ENCODE data around the gene BRIP1. TPM values are rescaled to one million over a fixed set of nuclear protein-coding genes. Genes with fewer than 3 reads are reported as not detected.

Gene BRIP1
- total RNA-seq, 2 donors from 2014 or later: 24.2 to 25.5 TPM

DNA sequence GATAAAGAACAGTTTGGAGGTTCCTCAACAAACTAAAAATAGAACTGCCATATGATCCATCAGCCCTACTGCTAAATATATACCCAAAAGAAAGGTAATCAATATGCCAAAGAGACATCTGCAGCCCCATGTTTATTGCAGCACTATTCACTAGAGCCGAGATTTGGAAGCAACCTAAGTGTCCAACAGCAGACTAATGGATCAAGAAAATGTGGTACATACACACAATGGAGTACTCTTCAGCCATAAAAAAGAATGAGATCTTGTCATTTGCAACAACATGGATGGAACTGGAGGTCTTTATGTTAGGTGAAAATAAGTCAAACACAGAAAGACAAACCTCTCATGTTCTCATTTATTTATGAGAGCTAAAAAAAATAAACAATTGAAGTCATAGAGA is 223.5 kb downstream of the BRIP1 start:
- H3K27me3 ChIP-seq (ENCODE audit: control insufficient read depth, insufficient read depth, low read length, poor library complexity, severe bottlenecking): no peaks in the 10 kb centered on the region
- no peaks in the 10 kb centered on the region for H3K4me1 ChIP-seq (ENCODE audit: control insufficient read depth, insufficient read depth, low read length)
- H3K9ac ChIP-seq (ENCODE audit: extremely low read depth, low read length, poor library complexity, severe bottlenecking): no peak overlapping the region
- no peaks in the 10 kb centered on the region for H3K36me3 ChIP-seq (ENCODE audit: control insufficient read depth, insufficient read depth, low read length)
- Mint-ChIP-seq H3K27ac (no peak overlapping the region), H3K4me3 (no peak overlapping the region), H3K4me1 (no peaks in the 10 kb centered on the region), H3K27me3 (ENCODE audit: insufficient read depth) (no peaks in the 10 kb centered on the region), H3K36me3 (ENCODE audit: low read depth) (no peaks in the 10 kb centered on the region), H3K9me3 (peaks cover 2% of the 10 kb centered on the region)
- TF ChIP-seq CTCF (conservative IDR thresholded peaks at IDR 0.05): no peak
- H3K4me3 ChIP-seq (ENCODE audit: low read length): no peak overlapping the region
- WGBS, 2 experiments (ENCODE audit: insufficient coverage in 1 of 2, insufficient read length in 1 of 2): 75% methylated on average over 1 of the region's 1 CpG; no CpG with 5 or more reads in 1 of the 2 experiments
- H3K27ac ChIP-seq (ENCODE audit: low read depth, low read length): no peak overlapping the region
- peaks cover 5% of the 10 kb centered on the region for H3K9me3 ChIP-seq (ENCODE audit: control insufficient read depth, low read length)
- DNase-seq: no peak

GRCh38 chr17:61638087-61638486 is 225.2 kb downstream of the BRIP1 start:
- Mint-ChIP-seq H3K4me1 (no peaks in the 10 kb centered on the region), H3K36me3 (ENCODE audit: low read depth) (no peaks in the 10 kb centered on the region), H3K27ac (no peak overlapping the region), H3K9me3 (peaks cover 4% of the 10 kb centered on the region), H3K27me3 (ENCODE audit: insufficient read depth) (no peaks in the 10 kb centered on the region), H3K4me3 (no peak overlapping the region)
- no peak for TF ChIP-seq CTCF (conservative IDR thresholded peaks at IDR 0.05)
- no peak overlapping the region for H3K27ac ChIP-seq (ENCODE audit: low read depth, low read length)
- DNase-seq: no peak
- 55% methylated on average over 1 of the region's 1 CpG; no CpG with 5 or more reads in 1 of the 2 experiments for WGBS, 2 experiments (ENCODE audit: insufficient coverage in 1 of 2, insufficient read length in 1 of 2)
- H3K4me1 ChIP-seq (ENCODE audit: control insufficient read depth, insufficient read depth, low read length): no peaks in the 10 kb centered on the region
- H3K36me3 ChIP-seq (ENCODE audit: control insufficient read depth, insufficient read depth, low read length): no peaks in the 10 kb centered on the region
- peaks cover 6% of the 10 kb centered on the region for H3K9me3 ChIP-seq (ENCODE audit: control insufficient read depth, low read length)
- no peak overlapping the region for H3K9ac ChIP-seq (ENCODE audit: extremely low read depth, low read length, poor library complexity, severe bottlenecking)
- H3K27me3 ChIP-seq (ENCODE audit: control insufficient read depth, insufficient read depth, low read length, poor library complexity, severe bottlenecking): no peaks in the 10 kb centered on the region
- no peak overlapping the region for H3K4me3 ChIP-seq (ENCODE audit: low read length)

GRCh38 chr17:61635913-61636432 is 227.4 kb downstream of the BRIP1 start:
- WGBS, 2 experiments (ENCODE audit: insufficient coverage in 1 of 2, insufficient read length in 1 of 2): 22% methylated on average over 3 of the region's 3 CpGs; no CpG with 5 or more reads in 1 of the 2 experiments
- H3K4me3 Mint-ChIP-seq: no peak overlapping the region
- Histone ChIP-seq H3K9ac (ENCODE audit: extremely low read depth, low read length, poor library complexity, severe bottlenecking) (no peak overlapping the region), H3K27me3 (ENCODE audit: control insufficient read depth, insufficient read depth, low read length, poor library complexity, severe bottlenecking) (no peaks in the 10 kb centered on the region), H3K4me1 (ENCODE audit: control insufficient read depth, insufficient read depth, low read length) (no peaks in the 10 kb centered on the region), H3K36me3 (ENCODE audit: control insufficient read depth, insufficient read depth, low read length) (no peaks in the 10 kb centered on the region), H3K4me3 (ENCODE audit: low read length) (no peak overlapping the region), H3K9me3 (ENCODE audit: control insufficient read depth, low read length) (peaks cover 6% of the 10 kb centered on the region), H3K27ac (ENCODE audit: low read depth, low read length) (no peak overlapping the region)
- H3K27ac Mint-ChIP-seq: no peak overlapping the region
- no peaks in the 10 kb centered on the region for H3K4me1 Mint-ChIP-seq
- H3K9me3 Mint-ChIP-seq: peaks cover 3% of the 10 kb centered on the region
- no peaks in the 10 kb centered on the region for H3K27me3 Mint-ChIP-seq (ENCODE audit: insufficient read depth)
- peak; percentile 95 for TF ChIP-seq CTCF (conservative IDR thresholded peaks at IDR 0.05)
- H3K36me3 Mint-ChIP-seq (ENCODE audit: low read depth): no peaks in the 10 kb centered on the region
- DNase-seq: peak; percentile 86
